GM19467 (cell line): Measurements from ENCODE around the gene MICU2.

Source experiments
- ATAC-seq: cut with Tn5 transposase; IDR thresholded peaks from one replicate; pipeline ENCODE4 v1.9.1; 2021; ENCODE audit warnings: mild to moderate bottlenecking, moderate library complexity; ENCODE audit not compliant: unreplicated experiment

Gene MICU2

GRCh38 chr13:21603531-21604448 lies at the start of gene MICU2:
MICU2 (minus strand) TSS chr13:21604170; CDS start chr13:21604148, 22 bp downstream.
- peak; percentile 95 for ATAC-seq

GRCh38 chr13:21641629-21642028 lies 37.7 kb upstream of the MICU2 start:
- no peak for ATAC-seq

DNA sequence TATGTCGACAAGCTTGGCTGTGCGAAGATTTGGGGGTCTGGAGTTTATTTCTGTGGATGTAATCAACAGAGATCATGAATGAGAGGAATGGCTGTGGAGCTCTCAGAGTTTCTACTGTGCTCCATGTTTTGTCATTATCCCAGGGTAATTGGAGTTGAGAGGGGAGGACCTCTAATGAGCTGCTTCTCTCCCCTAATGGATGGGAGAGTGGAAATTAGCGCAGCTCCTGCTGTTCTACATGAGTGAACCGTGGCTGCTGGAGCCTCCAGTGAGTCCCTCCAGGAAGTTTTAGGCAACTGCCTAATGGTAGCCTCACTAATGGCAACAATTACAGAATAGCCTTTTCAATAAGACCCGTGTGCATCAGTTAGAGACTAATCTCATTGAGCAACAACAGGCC lies 35.6 kb upstream of the MICU2 start:
- ATAC-seq = no peak

- ATAC-seq = no peak
Observed at GRCh38 chr13:21638319-21639282, 34.6 kb upstream of the MICU2 start.

DNA sequence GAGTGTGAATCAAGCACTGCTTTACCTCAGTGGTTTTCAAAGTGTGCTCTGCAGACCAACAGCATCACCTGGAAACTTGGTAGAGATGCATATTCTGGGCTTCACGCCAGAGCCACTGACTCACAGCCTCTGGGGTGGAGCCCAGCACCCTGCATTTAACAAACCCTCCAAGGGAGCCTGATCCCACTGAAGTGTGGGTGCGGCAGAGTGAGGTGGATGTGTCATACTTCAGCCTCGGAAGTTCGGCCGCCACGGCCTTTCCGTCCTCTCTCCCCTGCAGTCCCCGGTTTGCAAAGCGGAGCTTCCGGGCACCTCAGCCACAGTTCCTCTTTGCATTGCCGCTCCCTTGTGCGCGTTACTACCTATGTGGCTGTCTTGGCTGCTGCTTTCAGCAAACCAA lies 33.3 kb upstream of the MICU2 start:
- ATAC-seq = no peak

DNA sequence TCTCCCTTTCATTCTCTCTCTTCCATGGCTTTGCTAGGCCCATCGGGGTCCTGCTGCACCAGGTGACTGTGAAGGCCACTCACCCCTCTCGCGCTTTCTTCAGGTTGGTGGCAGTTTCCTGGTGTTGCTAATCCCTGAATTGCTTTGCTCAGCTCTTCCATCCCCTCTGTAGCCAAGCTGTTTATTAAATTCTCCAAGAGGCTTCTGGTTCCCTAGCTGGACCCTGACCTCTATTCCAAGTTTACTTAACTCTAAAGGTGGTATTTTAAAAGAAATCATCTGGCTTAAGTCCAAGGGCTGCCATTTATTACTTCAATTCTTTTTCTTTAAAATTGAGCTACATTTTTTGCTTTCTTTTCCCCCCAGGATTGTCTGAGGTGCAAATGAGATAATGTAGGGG lies 32.7 kb upstream of the MICU2 start:
- no peak for ATAC-seq

- no peak for ATAC-seq
Observed at GRCh38 chr13:21632196-21632595, 28.2 kb upstream of the MICU2 start.

DNA sequence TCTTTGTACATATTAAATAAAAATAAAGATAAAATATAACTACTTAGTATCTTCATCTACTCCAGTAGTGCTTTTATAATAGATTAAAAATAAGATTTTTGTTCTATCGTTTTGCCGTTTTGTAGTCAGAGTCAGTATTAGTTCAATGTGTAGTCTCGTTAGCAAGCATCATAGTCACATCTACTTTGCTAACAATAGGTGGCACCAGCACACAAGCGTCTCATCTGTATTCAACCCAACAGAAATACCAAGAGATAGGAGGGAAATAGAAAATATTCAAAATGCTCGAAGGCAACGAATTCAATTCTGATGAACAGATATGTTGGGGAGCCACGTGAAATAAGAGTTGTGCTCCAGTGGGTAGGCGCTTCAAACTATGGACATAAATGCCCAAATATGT lies 21.4 kb upstream of the MICU2 start:
- ATAC-seq = no peak

GRCh38 chr13:21620861-21621260 lies 16.9 kb upstream of the MICU2 start:
- ATAC-seq = no peak

- no peak for ATAC-seq
Observed at GRCh38 chr13:21619633-21620220, 15.8 kb upstream of the MICU2 start.

- ATAC-seq = no peak
Observed at GRCh38 chr13:21616880-21617279, 12.9 kb upstream of the MICU2 start.

DNA sequence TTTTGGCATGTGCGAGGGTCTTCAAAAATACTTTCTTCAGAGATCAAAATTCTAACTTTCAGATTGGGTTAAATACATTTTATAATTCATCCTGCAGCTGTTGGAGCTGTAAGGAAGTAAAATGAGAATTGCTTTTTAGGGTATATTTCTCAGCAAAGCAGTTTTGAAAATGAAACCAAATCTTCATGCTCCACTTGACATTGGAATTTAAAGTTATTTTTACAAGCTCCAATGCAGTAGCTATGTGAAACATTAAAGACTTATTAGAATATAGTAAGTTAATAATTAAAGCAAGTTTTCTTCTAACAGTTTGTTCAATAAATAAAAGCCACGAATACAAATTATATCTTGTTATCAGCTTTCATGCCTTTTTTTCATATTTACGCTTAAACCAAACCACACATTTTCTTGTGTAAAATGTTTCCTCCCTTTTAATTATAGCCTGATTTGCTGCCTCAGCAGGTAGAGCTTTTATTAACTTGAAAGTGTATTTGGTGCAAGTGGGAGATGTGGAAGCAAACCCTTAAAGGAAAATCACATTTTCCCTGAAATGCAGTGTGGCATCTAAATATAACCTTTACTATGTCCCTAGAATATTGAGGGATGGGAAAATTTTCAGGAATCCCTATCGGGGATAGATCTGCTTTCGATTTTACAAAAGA lies 12.4 kb upstream of the MICU2 start:
- no peak for ATAC-seq

DNA sequence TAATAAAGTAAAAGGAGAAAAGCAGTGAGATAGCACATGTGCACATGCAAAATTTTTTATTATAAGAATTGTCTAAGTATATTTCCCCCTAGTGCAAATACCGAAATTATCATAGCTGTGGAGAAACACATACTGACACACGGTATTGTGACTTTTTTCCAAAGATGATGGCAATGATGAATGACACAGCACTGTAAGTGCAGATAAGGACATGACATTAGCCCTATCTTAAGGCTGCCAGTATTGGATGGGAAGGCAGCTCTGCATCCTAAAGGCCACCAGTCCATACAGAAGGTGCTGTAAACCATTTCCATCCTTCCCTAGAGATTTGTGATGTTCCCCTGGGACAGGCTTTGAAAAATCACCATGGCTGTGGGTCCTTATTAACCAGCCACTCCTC lies 11.5 kb upstream of the MICU2 start:
- no peak for ATAC-seq

DNA sequence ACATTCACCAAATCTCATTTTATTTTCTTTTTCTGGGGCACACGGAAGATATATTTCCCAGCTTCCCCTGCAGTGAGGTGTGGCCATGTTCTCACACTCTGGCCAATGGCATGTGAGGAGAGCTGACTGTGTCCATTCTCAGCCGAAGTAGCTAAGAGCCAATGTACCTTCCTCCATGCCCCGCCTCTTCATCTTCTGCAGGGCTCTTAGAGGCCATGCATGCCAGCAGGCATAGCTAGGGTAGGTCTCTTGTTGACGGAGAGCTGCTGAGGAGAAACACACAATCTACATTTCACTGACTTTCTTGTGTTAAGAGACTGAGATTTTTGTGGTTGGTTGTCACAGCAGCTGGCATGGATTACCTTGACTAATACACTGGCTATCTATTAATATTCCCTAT lies 9.8 kb upstream of the MICU2 start:
- ATAC-seq = no peak

- ATAC-seq = no peak
Observed at GRCh38 chr13:21611385-21611784, 7.4 kb upstream of the MICU2 start.

DNA sequence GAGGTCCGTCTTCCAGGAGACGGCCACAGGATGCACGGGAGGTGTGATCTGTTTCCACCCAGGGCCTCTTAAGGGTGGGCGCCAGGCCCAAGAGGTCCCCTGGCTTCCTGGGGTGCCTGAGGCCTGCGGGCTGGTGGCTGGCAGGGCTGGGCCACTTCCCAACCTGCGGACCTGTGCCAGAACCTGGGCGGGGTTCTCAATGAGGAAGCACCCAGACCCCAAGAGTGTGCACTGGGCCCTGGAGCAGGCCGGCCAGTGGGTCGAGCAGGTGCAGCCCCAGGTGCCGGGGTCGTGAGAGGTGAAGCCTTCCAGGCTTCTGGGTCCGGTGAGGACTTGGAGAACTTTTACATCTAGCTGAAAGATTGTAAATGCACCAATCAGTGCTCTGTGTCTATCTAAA lies 6.7 kb upstream of the MICU2 start:
- ATAC-seq = no peak

- no peak for ATAC-seq
Observed at GRCh38 chr13:21608961-21609360, 5.0 kb upstream of the MICU2 start.

- no peak for ATAC-seq
Observed at GRCh38 chr13:21606796-21607195, 2.8 kb upstream of the MICU2 start.

DNA sequence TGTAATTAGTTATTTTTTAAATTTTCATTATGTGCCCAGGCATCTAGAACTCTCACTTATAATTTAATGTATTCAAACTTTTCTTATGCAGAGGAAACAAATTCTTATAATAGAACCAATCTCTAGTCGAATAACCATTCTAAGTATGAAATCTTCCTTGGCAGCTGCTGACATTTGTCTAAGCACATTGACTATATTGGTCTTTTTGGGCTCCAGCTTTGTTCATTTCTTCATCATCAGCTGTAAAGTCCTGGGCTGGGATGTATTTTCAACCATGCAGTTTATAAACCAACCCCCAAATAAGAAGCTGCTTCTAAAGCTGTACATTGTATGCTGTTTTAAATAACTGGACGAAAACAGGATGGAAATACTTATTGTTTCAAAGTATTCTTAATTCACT lies 2.3 kb upstream of the MICU2 start:
- no peak for ATAC-seq

DNA sequence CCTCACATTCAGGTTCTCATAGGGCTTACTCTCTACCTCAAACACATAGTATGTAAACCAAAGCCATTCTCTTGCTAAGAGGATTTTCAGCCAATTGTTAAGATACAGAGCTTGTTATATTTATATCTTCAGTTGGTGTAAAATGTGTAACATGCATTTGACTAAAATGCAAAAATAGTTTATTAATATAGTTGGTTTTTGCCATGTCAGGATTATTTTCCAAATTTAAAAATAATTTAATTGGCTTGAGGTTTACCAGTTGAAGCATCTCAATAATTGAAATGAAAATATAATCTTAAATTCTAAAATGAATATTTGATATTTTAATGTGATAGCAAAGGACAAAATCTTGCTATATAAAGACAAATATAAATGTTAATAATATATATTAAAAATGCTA lies 7.2 kb downstream of the MICU2 start:
- no peak for ATAC-seq

- ATAC-seq = peak; percentile 59
Observed at GRCh38 chr13:21595546-21595822, 8.5 kb downstream of the MICU2 start.
